GM23248 (cell line): ENCODE data around the gene DHRS7C.

Experiments used
- EZH2 ChIP-seq: fragments of 200-600 bp; sonication (generic); IDR thresholded peaks from 2 replicates; pipeline ENCODE4 v1.6.1; 2018; ENCODE audit warnings: antibody characterized with exemption, mild to moderate bottlenecking; ENCODE audit not compliant: insufficient read depth, poor library complexity, severe bottlenecking
- EZH2phosphoT487 ChIP-seq: fragments of 200-600 bp; sonication (generic); IDR thresholded peaks from 2 replicates; pipeline ENCODE4 v1.6.1; 2018; ENCODE audit warnings: antibody characterized with exemption, moderate library complexity, mild to moderate bottlenecking, low read depth; ENCODE audit not compliant: insufficient read depth

- no peak for TF ChIP-seq EZH2
- TF ChIP-seq EZH2phosphoT487: no peak
These were observed 10.1 kb upstream of the DHRS7C start for GRCh38 chr17:9801505-9801904.
